SK-N-SH (cell line): ENCODE data around the gene ZSCAN2. TPM values are rescaled to one million over a fixed set of nuclear protein-coding genes. Genes with fewer than 3 reads are reported as not detected.

Source experiments
- CTCF ChIA-PET: fragments of 300-600, 350-600 bp; formaldehyde crosslinking; extraction: SDS; loops from one replicate; lab custom pipeline; 2021; lab: Yijun Ruan, JAX
- POLR2A ChIA-PET: fragments of 350-600 bp; sonication (Branson Sonifier 250); formaldehyde crosslinking; extraction: SDS; loops from one replicate; lab custom pipeline; 2020; ENCODE audit warnings: antibody characterized with exemption, inconsistent platforms; lab: Yijun Ruan, JAX
- DNase-seq: peaks from one replicate; pipeline ENCODE4 v3.0.0; 2012
- H2AFZ ChIP-seq: fragments of 200-600 bp; sonication (generic); 2 replicates; pipeline ENCODE4 v1.8.1; 2016; ENCODE audit warnings: antibody characterized with exemption, mild to moderate bottlenecking, low read depth
- H3F3A ChIP-seq: fragments of 200-600 bp; sonication (generic); replicated peaks from 2 replicates; pipeline ENCODE3; 2016; ENCODE audit warnings: antibody characterized with exemption, mild to moderate bottlenecking; ENCODE audit not compliant: insufficient read depth
- H3K27ac ChIP-seq, 2 experiments: fragments of 200-500 bp in 1 of 2; fragments of 200-600 bp in 1 of 2; sonication (Bioruptor generic) in 1 of 2; sonication (generic), shearing (Covaris generic) in 1 of 2; 2 replicates each; pipeline versions ENCODE4 v1.5.1 to v1.6.1; 2014 to 2016; ENCODE audit warnings: low read depth in 2 of 2, inconsistent platforms in 1 of 2, low read length in 1 of 2, mild to moderate bottlenecking in 1 of 2, mixed read lengths in 1 of 2
- H3K27me3 ChIP-seq: fragments of 200-600 bp; sonication (generic), shearing (Covaris generic); 2 replicates; pipeline ENCODE4 v1.6.1; 2016; ENCODE audit warnings: mixed run types; ENCODE audit not compliant: insufficient read depth
- H3K36me3 ChIP-seq, 2 experiments: fragments of 200-500 bp in 1 of 2; fragments of 200-600 bp in 1 of 2; sonication (Bioruptor generic) in 1 of 2; sonication (generic) in 1 of 2; replicated peaks in 1 of 2; 2 replicates each; pipeline versions ENCODE3 to v1.5.1; 2014 to 2016; ENCODE audit warnings: low read length in 1 of 2, mild to moderate bottlenecking in 1 of 2; ENCODE audit not compliant: insufficient read depth in 2 of 2, control insufficient read depth in 1 of 2
- H3K4me1 ChIP-seq, 2 experiments: fragments of 200-500 bp in 1 of 2; fragments of 200-600 bp in 1 of 2; sonication (Bioruptor generic) in 1 of 2; sonication (generic), shearing (Covaris generic) in 1 of 2; 2 replicates each; pipeline versions ENCODE4 v1.5.1 to v1.6.1; 2014 to 2016; ENCODE audit warnings: low read depth in 1 of 2, low read length in 1 of 2, mixed run types in 1 of 2; ENCODE audit not compliant: insufficient read depth in 2 of 2, control insufficient read depth in 1 of 2
- H3K4me2 ChIP-seq: fragments of 200-600 bp; sonication (generic), shearing (Covaris generic); 2 replicates; pipeline ENCODE4 v1.6.1; 2017; ENCODE audit warnings: mixed run types
- H3K4me3 ChIP-seq, 2 experiments: fragments of 200-500 bp in 1 of 2; fragments of 200-600 bp in 1 of 2; sonication (Bioruptor generic) in 1 of 2; sonication (generic), shearing (Covaris generic) in 1 of 2; 2 replicates each; pipeline versions ENCODE4 v1.5.1 to v1.8.1; 2014 to 2016; ENCODE audit warnings: low read depth in 2 of 2, inconsistent platforms in 1 of 2, low read length in 1 of 2, mild to moderate bottlenecking in 1 of 2, mixed read lengths in 1 of 2, moderate library complexity in 1 of 2
- H3K79me2 ChIP-seq: fragments of 200-600 bp; sonication (generic); 2 replicates; pipeline ENCODE4 v1.8.1; 2017; ENCODE audit warnings: mild to moderate bottlenecking; ENCODE audit not compliant: insufficient read depth
- H3K9ac ChIP-seq: fragments of 200-600 bp; sonication (generic); 2 replicates; pipeline ENCODE4 v1.6.1; 2017; ENCODE audit warnings: mixed run types
- H3K9me2 ChIP-seq: fragments of 200-600 bp; sonication (generic); 2 replicates; pipeline ENCODE4 v1.6.1; 2017; ENCODE audit warnings: mixed run types
- H3K9me3 ChIP-seq: fragments of 200-600 bp; sonication (generic); 2 replicates; pipeline ENCODE4 v1.6.1; 2017; ENCODE audit warnings: mixed run types, mild to moderate bottlenecking, moderate library complexity
- H4K20me1 ChIP-seq: fragments of 200-600 bp; sonication (generic); 2 replicates; pipeline ENCODE4 v1.6.1; 2017; ENCODE audit warnings: mild to moderate bottlenecking, mixed run types; ENCODE audit not compliant: insufficient read depth
- ELF1 ChIP-seq: IDR thresholded peaks from 2 replicates; pipeline ENCODE4 v1.4.0; 2012
- EP300 ChIP-seq, 2 experiments: IDR thresholded peaks; 2 replicates each; pipeline versions ENCODE4 v1.4.0 to v1.6.1; 2012; ENCODE audit warnings: borderline replicate concordance in 1 of 2, low read depth in 1 of 2, low read length in 1 of 2
- FOSL2 ChIP-seq: IDR thresholded peaks from 2 replicates; pipeline ENCODE4 v1.4.0; 2012; ENCODE audit warnings: low read depth, mild to moderate bottlenecking, moderate library complexity, borderline replicate concordance
- FOXJ3 ChIP-seq: sonication (generic); formaldehyde crosslinking; IDR thresholded peaks from 2 replicates; pipeline ENCODE4 v1.5.1; 2020; ENCODE audit warnings: mild to moderate bottlenecking, missing genetic modification reagents
- GABPA ChIP-seq: IDR thresholded peaks from 2 replicates; pipeline ENCODE4 v1.4.0; 2012; ENCODE audit warnings: low read depth, mild to moderate bottlenecking
- GATA2 ChIP-seq: sonication (generic); formaldehyde crosslinking; IDR thresholded peaks from 2 replicates; pipeline ENCODE4 v1.5.0; 2020; ENCODE audit warnings: mild to moderate bottlenecking, missing genetic modification reagents
- MEF2A ChIP-seq: IDR thresholded peaks from 2 replicates; pipeline ENCODE4 v1.4.0; 2012; ENCODE audit warnings: low read depth, borderline replicate concordance
- NRF1 ChIP-seq: IDR thresholded peaks from 2 replicates; pipeline ENCODE4 v1.6.1; 2012; ENCODE audit warnings: low read depth, mild to moderate bottlenecking, low read length
- POLR2AphosphoS5 ChIP-seq: IDR thresholded peaks from 2 replicates; pipeline ENCODE4 v1.6.1; 2012; ENCODE audit warnings: low read depth, low read length
- RXRA ChIP-seq: IDR thresholded peaks from 2 replicates; pipeline ENCODE4 v1.4.0; 2012; ENCODE audit warnings: low read depth, mild to moderate bottlenecking, borderline replicate concordance
- SIN3A ChIP-seq: IDR thresholded peaks from 2 replicates; pipeline ENCODE4 v1.6.1; 2012; ENCODE audit warnings: low read depth, mild to moderate bottlenecking, low read length, moderate library complexity, borderline replicate concordance
- SMC3 ChIP-seq: IDR thresholded peaks from 2 replicates; pipeline ENCODE4 v1.6.1; 2012; ENCODE audit warnings: low read depth, low read length, improper control_type of control experiment
- TCF12 ChIP-seq: IDR thresholded peaks from 2 replicates; pipeline ENCODE4 v1.4.0; 2012
- USF2 ChIP-seq: fragments of 150-350 bp; IDR thresholded peaks from 2 replicates; pipeline ENCODE4 v1.6.1; 2017; ENCODE audit warnings: antibody characterized with exemption, low read length, low read depth, borderline replicate concordance
- YY1 ChIP-seq: IDR thresholded peaks from 2 replicates; pipeline ENCODE4 v1.4.0; 2012; ENCODE audit warnings: low read depth, mild to moderate bottlenecking
- ZBTB33 ChIP-seq: IDR thresholded peaks from 2 replicates; pipeline ENCODE4 v1.4.0; 2012; ENCODE audit warnings: low read depth, borderline replicate concordance
- WGBS: methylation state at CpG from one replicate; pipeline ENCODE4 v1.1.6; 2017; ENCODE audit warnings: low lambda C conversion rate; 5-methylcytosine and 5-hydroxymethylcytosine counted together
- polyA plus RNA-seq, 3 experiments: library from polyadenylated mRNA; depleted of rRNA; stranded (reverse); fragments of >200 nt; gene quantifications; 2 replicates each; pipeline ENCODE4 v1.2.3, GENCODE V29; 2012

Gene ZSCAN2
- polyA plus RNA-seq, 1 of the 3 experiments (the other 2 are of a cell fraction), result 22.0 TPM

- Histone ChIP-seq H3K4me2 (peak overlapping the region; percentile 81), H3K9me3 (no peaks in the 10 kb centered on the region), H3K27ac (peak overlapping the region; percentile 58 to 71; a peak in 2 of 4 replicates), H3K36me3 (peaks cover 18 to 26% of the 10 kb centered on the region in 2 experiments), H3K27me3 (no peaks in the 10 kb centered on the region), H3F3A (peaks cover 5% of the 10 kb centered on the region), H3K4me3 (peak overlapping the region; percentile 87 to 95), H2AFZ (peak overlapping the region; percentile 83; the same call in 1 of the 2 replicates), H3K9me2 (no peaks in the 10 kb centered on the region), H3K4me1 (peaks cover 0 to 14% of the 10 kb centered on the region in 2 experiments; a peak in 1 of 4 replicates), H3K9ac (peak overlapping the region; percentile 85), H4K20me1 (0 out of 2 replicates have a peak, but pooled peaks cover 8% of the 10 kb centered on the region), H3K79me2 (peaks cover 46% of the 10 kb centered on the region)
- TF ChIP-seq FOXJ3 (no peak), EP300 (IDR thresholded peaks at IDR 0.05; ENCODE audit: borderline replicate concordance in 1 of 2, low read depth in 1 of 2, low read length in 1 of 2) (no peak), GABPA (no peak), SIN3A (no peak), USF2 (no peak), FOSL2 (no peak), MEF2A (no peak), ELF1 (no peak)
- 10% methylated on average over 6 of the region's 6 CpGs for WGBS
- no peak for DNase-seq
- CTCF ChIA-PET, result interaction anchor here (0.7 to 5.0 kb wide), 10 partner anchors 10 to 327 kb away, joined by 3 to 51 read pairs (median 4); no protein-coding TSS in a partner anchor
- POLR2A ChIA-PET, result interaction anchor here (0.6 to 2.4 kb wide), 3 partner anchors 52 to 405 kb away, joined by 3 to 12 read pairs (median 3); partner anchors contain the start of gene WDR73
Measured at GRCh38 chr15:84601555-84601838, 688 bp downstream of the ZSCAN2 start.

GRCh38 chr15:84603630-84604379 is 3.0 kb downstream of the ZSCAN2 start:
- DNase-seq, result no peak
- CTCF ChIA-PET, result interaction anchor here (1.3 to 1.5 kb wide), 3 partner anchors 12 to 324 kb away, joined by 3 to 4 read pairs (median 3); no protein-coding TSS in a partner anchor
- no peak overlapping the region for H3K4me3 ChIP-seq
- peaks cover 5% of the 10 kb centered on the region for H3F3A ChIP-seq
- H3K4me2 ChIP-seq, result no peak overlapping the region
- no peak overlapping the region for H2AFZ ChIP-seq
- TF ChIP-seq SIN3A (no peak), GATA2 (CRISPR knock-in tag) (no peak), SMC3 (no peak), FOSL2 (no peak), NRF1 (no peak), GABPA (no peak), POLR2AphosphoS5 (no peak), ZBTB33 (no peak), YY1 (no peak), RXRA (no peak), TCF12 (no peak), FOXJ3 (no peak)
- TF ChIP-seq, all 33 proteins: peak for 0
- 97% methylated on average over 8 of the region's 14 CpGs for WGBS
- Histone ChIP-seq H3K4me1 (peaks cover 0 to 14% of the 10 kb centered on the region in 2 experiments; a peak in 1 of 4 replicates), H3K36me3 (peaks cover 18 to 41% of the 10 kb centered on the region in 2 experiments), H3K9me2 (no peaks in the 10 kb centered on the region), H3K27ac (no peak overlapping the region), H3K27me3 (no peaks in the 10 kb centered on the region), H3K79me2 (peaks cover 63% of the 10 kb centered on the region), H3K9me3 (no peaks in the 10 kb centered on the region), H3K9ac (no peak overlapping the region), H4K20me1 (0 out of 2 replicates have a peak, but pooled peaks cover 8% of the 10 kb centered on the region)
- POLR2A ChIA-PET, result no interaction called here
